Measurements from ENCODE around the gene NTRK2.

The NTRK2 gene

GRCh38 chr9:84949258-84949657, 279.7 kb downstream of the NTRK2 start (continued):
- peak; percentile 48; the same call in 1 of the 2 replicates for TF ChIP-seq REST (tag by site-specific recombination; IDR thresholded peaks at IDR 0.05)
- no peak for TF ChIP-seq ZNF398 (tag by site-specific recombination; IDR thresholded peaks at IDR 0.05)
- no peak for TF ChIP-seq ZNF558 (tag by site-specific recombination; IDR thresholded peaks at IDR 0.05)
- TF ChIP-seq PATZ1 (tag by site-specific recombination; IDR thresholded peaks at IDR 0.05) = no peak
- no peak for TF ChIP-seq ZNF18 (tag by site-specific recombination; IDR thresholded peaks at IDR 0.05)
- no peak for TF ChIP-seq ZNF274 (IDR thresholded peaks at IDR 0.05; ENCODE audit: low read length)
- TF ChIP-seq ZNF274 (tag by site-specific recombination; IDR thresholded peaks at IDR 0.05; ENCODE audit: borderline replicate concordance) = no peak
- no peak for TF ChIP-seq ZEB2 (tag by site-specific recombination; IDR thresholded peaks at IDR 0.05)
- no peak for TF ChIP-seq PRDM6 (tag by site-specific recombination; IDR thresholded peaks at IDR 0.05)
- TF ChIP-seq GLI4 (tag by site-specific recombination; IDR thresholded peaks at IDR 0.05) = no peak
- TF ChIP-seq ZNF362 (tag by site-specific recombination; IDR thresholded peaks at IDR 0.05) = no peak
- TF ChIP-seq ZNF768 (tag by site-specific recombination; IDR thresholded peaks at IDR 0.05) = no peak
- no peak for TF ChIP-seq ATF2 (tag by site-specific recombination; IDR thresholded peaks at IDR 0.05; ENCODE audit: low read depth)
- no peak for TF ChIP-seq HOXD13 (CRISPR knock-in tag; IDR thresholded peaks at IDR 0.05; ENCODE audit: borderline replicate concordance)
- no peak for TF ChIP-seq CTCF (tag by site-specific recombination; IDR thresholded peaks at IDR 0.05)
- no peak for TF ChIP-seq ZNF335 (tag by site-specific recombination; conservative IDR thresholded peaks at IDR 0.05)
- no peak for TF ChIP-seq ZNF677 (tag by site-specific recombination; IDR thresholded peaks at IDR 0.05)
- no peak for TF ChIP-seq ZNF239 (tag by site-specific recombination; IDR thresholded peaks at IDR 0.05)
- TF ChIP-seq GLIS2 (tag by site-specific recombination; IDR thresholded peaks at IDR 0.05) = no peak
- no peak for TF ChIP-seq ZNF513 (tag by site-specific recombination; IDR thresholded peaks at IDR 0.05)
- TF ChIP-seq ZBTB8A (tag by site-specific recombination; IDR thresholded peaks at IDR 0.05) = peak; percentile 45
- no peak for TF ChIP-seq ZNF585B (tag by site-specific recombination; IDR thresholded peaks at IDR 0.05)
- TF ChIP-seq ZNF792 (tag by site-specific recombination; IDR thresholded peaks at IDR 0.05) = no peak
- TF ChIP-seq ZNF423 (tag by site-specific recombination; IDR thresholded peaks at IDR 0.05) = no peak

Data from HEK293 (cell line).